Measurements from ENCODE around the gene SERPINC1.
"Not testable (repeated sequence)": the region's sequence is repeated elsewhere in the genome, so short reads cannot be mapped to it uniquely, and the experiment has no call there.

GRCh38 chr1:173930541-173930940, 13.4 kb upstream of the SERPINC1 start:
- TF ChIP-seq POLR2A, EP300 (IDR thresholded peaks at IDR 0.05): not testable (repeated sequence)

Data from upper lobe of left lung (tissue), 4 donors.